Measurements from ENCODE around the gene C11orf52. TPM values are rescaled to one million over a fixed set of nuclear protein-coding genes. Genes with fewer than 3 reads are reported as not detected.
"Not testable (repeated sequence)": the region's sequence is repeated elsewhere in the genome, so short reads cannot be mapped to it uniquely, and the experiment has no call there.

Gene C11orf52
- 1 to 10 TPM; 1.5 to 3.4 (median 2.3) TPM for polyA plus RNA-seq (ENCODE audit: insufficient read length in 10 of 10)
- long read RNA-seq, donor 1, partial matches to known transcripts: 0 of 1 reads
- long read RNA-seq, donor 1, other reads (novel, unspliced or antisense): 0 of 1 reads
- long read RNA-seq, donor 2, partial matches to known transcripts: 32 of 32 reads
- long read RNA-seq, donor 2, other reads (novel, unspliced or antisense): 0 of 32 reads
- long read RNA-seq, donor 3: 0 reads
- long read RNA-seq, donor 4, partial matches to known transcripts: 0 of 1 reads
- long read RNA-seq, donor 4, other reads (novel, unspliced or antisense): 0 of 1 reads
- long read RNA-seq, donor 5, partial matches to known transcripts: 0 of 1 reads
- long read RNA-seq, donor 5, other reads (novel, unspliced or antisense): 0 of 1 reads
- long read RNA-seq, donor 6: 0 reads
- long read RNA-seq, donor 7: 0 reads
- long read RNA-seq, donor 8: 0 reads
- long read RNA-seq, donor 9: 0 reads

GRCh38 chr11:111918390-111919256 is at the start of gene C11orf52:
TSS of gene C11orf52 (plus strand) at chr11:111918913. CDS start at chr11:111918973, 60 bp downstream.
- peak in 1 of 3 donors; percentile 76 for DNase-seq

- DNase-seq: no peak
Observed at GRCh38 chr11:111870113-111870512, 48.6 kb upstream of the C11orf52 start.

GRCh38 chr11:111870522-111870885 is 48.2 kb upstream of the C11orf52 start:
- peak in 1 of 3 donors; percentile 3 for DNase-seq

GRCh38 chr11:111870886-111871692 is 47.6 kb upstream of the C11orf52 start, which contains the start of gene ALG9:
TSS of gene ALG9 (minus strand) at chr11:111871581. CDS start at chr11:111871482, 99 bp downstream.
- DNase-seq: peak; percentile 81 to 96 (median 92)

- DNase-seq: no peak
Observed at GRCh38 chr11:111871693-111872161, 47.0 kb upstream of the C11orf52 start.

GRCh38 chr11:111878385-111878848 is 40.3 kb upstream of the C11orf52 start:
- DNase-seq: peak in 1 of 3 donors; percentile 41

- DNase-seq: peak; percentile 97 to 99 (median 98)
Observed at GRCh38 chr11:111878849-111879636, 39.7 kb upstream of the C11orf52 start, which contains the start of the genes CFAP68 and FDXACB1. TSS of gene CFAP68 (plus strand) at chr11:111879541. CDS start at chr11:111879561, 20 bp downstream. TSS of gene FDXACB1 (minus strand) at chr11:111879165. CDS start at chr11:111879132, 33 bp downstream.

- DNase-seq: no peak
Observed at GRCh38 chr11:111879637-111879960, 39.1 kb upstream of the C11orf52 start.

- no peak for DNase-seq
Observed at GRCh38 chr11:111882202-111882601, 36.5 kb upstream of the C11orf52 start.

- DNase-seq: not testable (repeated sequence)
Observed at GRCh38 chr11:111885053-111885452, 33.7 kb upstream of the C11orf52 start.

- no peak for DNase-seq
Observed at GRCh38 chr11:111886032-111886431, 32.7 kb upstream of the C11orf52 start.

- DNase-seq: no peak
Observed at GRCh38 chr11:111886844-111887243, 31.9 kb upstream of the C11orf52 start.

GRCh38 chr11:111905411-111905810 is 13.3 kb upstream of the C11orf52 start:
- DNase-seq: peak in 1 of 3 donors; percentile 30

- no peak for DNase-seq
Observed at GRCh38 chr11:111906680-111907079, 12.0 kb upstream of the C11orf52 start.

- no peak for DNase-seq
Observed at GRCh38 chr11:111908639-111909305, 9.9 kb upstream of the C11orf52 start.

- no peak for DNase-seq
Observed at GRCh38 chr11:111909378-111909777, 9.3 kb upstream of the C11orf52 start.

- DNase-seq: peak in 1 of 3 donors; percentile 31
Observed at GRCh38 chr11:111910676-111911562, 7.8 kb upstream of the C11orf52 start.

Data from muscle of back (tissue), 13 donors.